ENCODE results near the gene FAF1.

Gene FAF1

GRCh38 chr1:50488356-50488755 lies 471.7 kb downstream of the FAF1 start:
- no peak for ATAC-seq (replicated peaks)
- H3K4me3 Mint-ChIP-seq = no peak overlapping the region
- H3K9me3 Mint-ChIP-seq = peaks cover 6 to 10% of the 10 kb centered on the region in 2 donors
- peaks cover 32 to 61% of the 10 kb centered on the region in 2 donors for H3K36me3 Mint-ChIP-seq
- peaks cover 2 to 13% of the 10 kb centered on the region in 2 donors for H3K4me1 Mint-ChIP-seq
- DNase-seq = no peak
- H3K27me3 Mint-ChIP-seq = no peaks in the 10 kb centered on the region
- H3K27ac Mint-ChIP-seq = no peak overlapping the region

GRCh38 chr1:50487725-50488124 lies 472.3 kb downstream of the FAF1 start:
- peaks cover 2 to 13% of the 10 kb centered on the region in 2 donors for H3K4me1 Mint-ChIP-seq
- H3K27ac Mint-ChIP-seq = no peak overlapping the region
- H3K36me3 Mint-ChIP-seq = peaks cover 28 to 62% of the 10 kb centered on the region in 2 donors
- peaks cover 6 to 10% of the 10 kb centered on the region in 2 donors for H3K9me3 Mint-ChIP-seq
- no peak for DNase-seq
- H3K4me3 Mint-ChIP-seq = no peak overlapping the region
- no peaks in the 10 kb centered on the region for H3K27me3 Mint-ChIP-seq
- no peak for ATAC-seq (replicated peaks)

GRCh38 chr1:50481142-50481736 lies 478.8 kb downstream of the FAF1 start:
- no peak overlapping the region for H3K27ac Mint-ChIP-seq
- ATAC-seq (replicated peaks) = no peak

GRCh38 chr1:50476800-50477199 lies 483.3 kb downstream of the FAF1 start:
- Mint-ChIP-seq H3K27ac (no peak overlapping the region), H3K9me3 (no peaks in the 10 kb centered on the region), H3K27me3 (no peaks in the 10 kb centered on the region)

More at GRCh38 chr1:50481142-50481736, 478.8 kb downstream of the FAF1 start:
- H3K9me3 Mint-ChIP-seq = peaks cover under 1 to 1% of the 10 kb centered on the region in 2 donors
- H3K4me3 Mint-ChIP-seq = no peak overlapping the region
- DNase-seq = no peak
- H3K4me1 Mint-ChIP-seq = no peaks in the 10 kb centered on the region
- peaks cover 7 to 27% of the 10 kb centered on the region in 2 donors for H3K36me3 Mint-ChIP-seq
- no peaks in the 10 kb centered on the region for H3K27me3 Mint-ChIP-seq

GRCh38 chr1:50474859-50475809 lies 484.9 kb downstream of the FAF1 start:
- Mint-ChIP-seq H3K27ac (no peak overlapping the region), H3K9me3 (no peaks in the 10 kb centered on the region), H3K36me3 (peaks cover 12 to 40% of the 10 kb centered on the region in 2 donors), H3K27me3 (no peaks in the 10 kb centered on the region), H3K4me3 (no peak overlapping the region), H3K4me1 (no peaks in the 10 kb centered on the region)
- DNase-seq = no peak
- ATAC-seq (replicated peaks) = no peak

More at GRCh38 chr1:50476800-50477199, 483.3 kb downstream of the FAF1 start:
- H3K4me3 Mint-ChIP-seq = no peak overlapping the region
- no peak for DNase-seq
- peaks cover 9 to 31% of the 10 kb centered on the region in 2 donors for H3K36me3 Mint-ChIP-seq
- no peak for ATAC-seq (replicated peaks)
- H3K4me1 Mint-ChIP-seq = no peaks in the 10 kb centered on the region

GRCh38 chr1:50473513-50473912 lies 486.6 kb downstream of the FAF1 start:
- no peaks in the 10 kb centered on the region for H3K27me3 Mint-ChIP-seq

GRCh38 chr1:50471967-50472366 lies 488.1 kb downstream of the FAF1 start:
- H3K9me3 Mint-ChIP-seq = no peaks in the 10 kb centered on the region
- no peaks in the 10 kb centered on the region for H3K27me3 Mint-ChIP-seq
- H3K4me3 Mint-ChIP-seq = no peak overlapping the region
- no peaks in the 10 kb centered on the region for H3K4me1 Mint-ChIP-seq
- DNase-seq (no peak), ATAC-seq (replicated peaks) (no peak)
- peaks cover 17 to 40% of the 10 kb centered on the region in 2 donors for H3K36me3 Mint-ChIP-seq
- no peak overlapping the region for H3K27ac Mint-ChIP-seq

More at GRCh38 chr1:50473513-50473912, 486.6 kb downstream of the FAF1 start:
- DNase-seq (no peak), ATAC-seq (replicated peaks) (no peak)
- H3K4me3 Mint-ChIP-seq = no peak overlapping the region
- peaks cover 17 to 39% of the 10 kb centered on the region in 2 donors for H3K36me3 Mint-ChIP-seq
- H3K4me1 Mint-ChIP-seq = no peaks in the 10 kb centered on the region
- H3K9me3 Mint-ChIP-seq = no peaks in the 10 kb centered on the region
- H3K27ac Mint-ChIP-seq = no peak overlapping the region

GRCh38 chr1:50462964-50463363 lies 497.1 kb downstream of the FAF1 start:
- H3K36me3 Mint-ChIP-seq = peaks cover 8 to 12% of the 10 kb centered on the region in 2 donors
- no peak for ATAC-seq (replicated peaks)
- no peak overlapping the region for H3K4me3 Mint-ChIP-seq
- DNase-seq = no peak
- H3K9me3 Mint-ChIP-seq = no peaks in the 10 kb centered on the region
- no peaks in the 10 kb centered on the region for H3K27me3 Mint-ChIP-seq
- H3K4me1 Mint-ChIP-seq = peaks cover 0 to 7% of the 10 kb centered on the region in 2 donors
- H3K27ac Mint-ChIP-seq = no peak overlapping the region

- Mint-ChIP-seq H3K4me3 (no peak overlapping the region), H3K4me1 (peaks cover 0 to 7% of the 10 kb centered on the region in 2 donors), H3K36me3 (peaks cover 16 to 21% of the 10 kb centered on the region in 2 donors), H3K27ac (no peak overlapping the region), H3K27me3 (no peaks in the 10 kb centered on the region), H3K9me3 (no peaks in the 10 kb centered on the region)
- no peak for ATAC-seq (replicated peaks)
- DNase-seq = no peak
Measured at GRCh38 chr1:50458507-50458906, 501.6 kb downstream of the FAF1 start.

- Mint-ChIP-seq H3K4me1 (peaks cover 0 to 7% of the 10 kb centered on the region in 2 donors), H3K36me3 (peaks cover 16 to 30% of the 10 kb centered on the region in 2 donors), H3K27ac (no peak overlapping the region), H3K27me3 (no peaks in the 10 kb centered on the region), H3K4me3 (no peak overlapping the region), H3K9me3 (no peaks in the 10 kb centered on the region)
- DNase-seq = no peak
- ATAC-seq (replicated peaks) = no peak
Measured at GRCh38 chr1:50454911-50455310, 505.2 kb downstream of the FAF1 start.

GRCh38 chr1:50453266-50453665 lies 506.8 kb downstream of the FAF1 start:
- Mint-ChIP-seq H3K27ac (no peak overlapping the region), H3K36me3 (peaks cover 13 to 30% of the 10 kb centered on the region in 2 donors), H3K27me3 (no peaks in the 10 kb centered on the region), H3K4me1 (no peaks in the 10 kb centered on the region), H3K9me3 (no peaks in the 10 kb centered on the region), H3K4me3 (no peak overlapping the region)
- ATAC-seq (replicated peaks) (no peak), DNase-seq (no peak)

- H3K27ac Mint-ChIP-seq = no peak overlapping the region
- DNase-seq (no peak), ATAC-seq (replicated peaks) (no peak)
- no peaks in the 10 kb centered on the region for H3K4me1 Mint-ChIP-seq
- no peak overlapping the region for H3K4me3 Mint-ChIP-seq
- no peaks in the 10 kb centered on the region for H3K27me3 Mint-ChIP-seq
- H3K36me3 Mint-ChIP-seq = peaks cover 13 to 30% of the 10 kb centered on the region in 2 donors
- no peaks in the 10 kb centered on the region for H3K9me3 Mint-ChIP-seq
Measured at GRCh38 chr1:50452700-50453099, 507.4 kb downstream of the FAF1 start.

GRCh38 chr1:50450861-50451653 lies 509.0 kb downstream of the FAF1 start:
- H3K27me3 Mint-ChIP-seq = no peaks in the 10 kb centered on the region
- H3K4me1 Mint-ChIP-seq = no peaks in the 10 kb centered on the region
- H3K36me3 Mint-ChIP-seq = peaks cover 10 to 23% of the 10 kb centered on the region in 2 donors
- no peak overlapping the region for H3K27ac Mint-ChIP-seq
- ATAC-seq (replicated peaks) = no peak
- no peak overlapping the region for H3K4me3 Mint-ChIP-seq
- DNase-seq = no peak
- H3K9me3 Mint-ChIP-seq = no peaks in the 10 kb centered on the region

GRCh38 chr1:50447961-50448360 lies 512.1 kb downstream of the FAF1 start:
- Mint-ChIP-seq H3K4me3 (no peak overlapping the region), H3K4me1 (no peaks in the 10 kb centered on the region), H3K9me3 (no peaks in the 10 kb centered on the region), H3K36me3 (peaks cover 5 to 20% of the 10 kb centered on the region in 2 donors), H3K27ac (no peak overlapping the region), H3K27me3 (no peaks in the 10 kb centered on the region)
- DNase-seq = no peak
- ATAC-seq (replicated peaks) = no peak

Measured in stimulated activated naive B cell treated with anti-CD40 and anti-IgM and Interleukin-4, amounts not matched to agents 10 μg/mL and 1 μg/mL and 100 μg/mL, for 72 hours (primary cell).